HUES48 (cell line): Measurements from ENCODE around the gene DGUOK.
"Not testable (repeated sequence)": the region's sequence is repeated elsewhere in the genome, so short reads cannot be mapped to it uniquely, and the experiment has no call there.

ENCODE experiments used
- H3K27ac ChIP-seq: one replicate; pipeline ENCODE4 v1.7.0; 2013; ENCODE audit warnings: low read depth, low read length, inconsistent platforms
- H3K27me3 ChIP-seq: 2 replicates; pipeline ENCODE4 v1.6.1; 2013; ENCODE audit warnings: mild to moderate bottlenecking, low read length; ENCODE audit not compliant: control insufficient read depth, insufficient read depth
- H3K36me3 ChIP-seq: 2 replicates; pipeline ENCODE4 v1.6.1; 2013; ENCODE audit warnings: low read length; ENCODE audit not compliant: control insufficient read depth, insufficient read depth
- H3K4me1 ChIP-seq: 2 replicates; pipeline ENCODE4 v1.6.1; 2013; ENCODE audit warnings: mild to moderate bottlenecking, low read length; ENCODE audit not compliant: control insufficient read depth, insufficient read depth
- H3K4me3 ChIP-seq: 2 replicates; pipeline ENCODE4 v1.5.1; 2013; ENCODE audit warnings: mild to moderate bottlenecking, low read depth, low read length
- H3K9ac ChIP-seq: 2 replicates; pipeline ENCODE4 v1.6.1; 2013; ENCODE audit warnings: mild to moderate bottlenecking, low read depth, low read length, moderate library complexity
- H3K9me3 ChIP-seq: 2 replicates; pipeline ENCODE4 v1.6.1; 2013; ENCODE audit warnings: low read length; ENCODE audit not compliant: control insufficient read depth, insufficient read depth

The DGUOK gene

GRCh38 chr2:73937899-73938298, 11.2 kb downstream of the DGUOK start:
- Histone ChIP-seq H3K9ac (no peak overlapping the region), H3K9me3 (no peaks in the 10 kb centered on the region), H3K27ac (no peak overlapping the region), H3K27me3 (no peaks in the 10 kb centered on the region), H3K4me1 (no peaks in the 10 kb centered on the region), H3K36me3 (peaks cover 59% of the 10 kb centered on the region), H3K4me3 (no peak overlapping the region)

- no peak overlapping the region for H3K4me3 ChIP-seq
- H3K27me3 ChIP-seq, result no peaks in the 10 kb centered on the region
- peaks cover 63% of the 10 kb centered on the region for H3K36me3 ChIP-seq
- H3K9ac ChIP-seq, result no peak overlapping the region
- H3K9me3 ChIP-seq, result no peaks in the 10 kb centered on the region
- no peaks in the 10 kb centered on the region for H3K4me1 ChIP-seq
- H3K27ac ChIP-seq, result no peak overlapping the region
These were observed 12.2 kb downstream of the DGUOK start for GRCh38 chr2:73938718-73939352.

GRCh38 chr2:73939419-73939818, 12.7 kb downstream of the DGUOK start:
- Histone ChIP-seq H3K4me1 (no peaks in the 10 kb centered on the region), H3K27ac (no peak overlapping the region), H3K9ac (no peak overlapping the region), H3K27me3 (no peaks in the 10 kb centered on the region), H3K4me3 (no peak overlapping the region), H3K36me3 (peaks cover 64% of the 10 kb centered on the region), H3K9me3 (no peaks in the 10 kb centered on the region)

GRCh38 chr2:73940066-73940465, 13.4 kb downstream of the DGUOK start:
- H3K27ac ChIP-seq, H3K27me3 ChIP-seq, H3K4me3 ChIP-seq, H3K9ac ChIP-seq, H3K4me1 ChIP-seq, H3K9me3 ChIP-seq: not testable (repeated sequence)
- H3K36me3 ChIP-seq, result peaks cover 69% of the 10 kb centered on the region

- no peak overlapping the region for H3K4me3 ChIP-seq
- no peaks in the 10 kb centered on the region for H3K9me3 ChIP-seq
- no peaks in the 10 kb centered on the region for H3K4me1 ChIP-seq
- H3K27ac ChIP-seq, result no peak overlapping the region
- H3K36me3 ChIP-seq, result peaks cover 71% of the 10 kb centered on the region
- H3K9ac ChIP-seq, result no peak overlapping the region
- H3K27me3 ChIP-seq, result no peaks in the 10 kb centered on the region
These were observed 16.0 kb downstream of the DGUOK start for GRCh38 chr2:73942664-73943063.

GRCh38 chr2:73944714-73945113, 18.0 kb downstream of the DGUOK start:
- H3K4me3 ChIP-seq, result no peak overlapping the region
- H3K27ac ChIP-seq, result no peak overlapping the region
- H3K9ac ChIP-seq, result no peak overlapping the region
- H3K9me3 ChIP-seq, result no peaks in the 10 kb centered on the region
- H3K4me1 ChIP-seq, result no peaks in the 10 kb centered on the region
- peaks cover 76% of the 10 kb centered on the region for H3K36me3 ChIP-seq
- no peaks in the 10 kb centered on the region for H3K27me3 ChIP-seq

GRCh38 chr2:73946215-73946614, 19.5 kb downstream of the DGUOK start:
- Histone ChIP-seq H3K27me3 (no peaks in the 10 kb centered on the region), H3K9me3 (no peaks in the 10 kb centered on the region), H3K4me1 (no peaks in the 10 kb centered on the region), H3K9ac (no peak overlapping the region), H3K4me3 (no peak overlapping the region), H3K36me3 (peaks cover 80% of the 10 kb centered on the region), H3K27ac (no peak overlapping the region)

GRCh38 chr2:73946666-73947065, 20.0 kb downstream of the DGUOK start:
- Histone ChIP-seq H3K27me3 (no peaks in the 10 kb centered on the region), H3K27ac (no peak overlapping the region), H3K4me3 (no peak overlapping the region), H3K36me3 (peaks cover 80% of the 10 kb centered on the region), H3K4me1 (no peaks in the 10 kb centered on the region), H3K9me3 (no peaks in the 10 kb centered on the region), H3K9ac (no peak overlapping the region)

- Histone ChIP-seq H3K4me3 (no peak overlapping the region), H3K36me3 (peaks cover 87% of the 10 kb centered on the region), H3K27ac (no peak overlapping the region), H3K9me3 (no peaks in the 10 kb centered on the region), H3K9ac (no peak overlapping the region), H3K4me1 (no peaks in the 10 kb centered on the region), H3K27me3 (no peaks in the 10 kb centered on the region)
These were observed 20.8 kb downstream of the DGUOK start for GRCh38 chr2:73947412-73948018.

- Histone ChIP-seq H3K9me3 (no peaks in the 10 kb centered on the region), H3K36me3 (peaks cover 83% of the 10 kb centered on the region), H3K9ac (no peak overlapping the region)
These were observed 23.1 kb downstream of the DGUOK start for GRCh38 chr2:73949802-73950201.

GRCh38 chr2:73952499-73953446, 26.1 kb downstream of the DGUOK start:
- Histone ChIP-seq H3K4me3 (no peak overlapping the region), H3K27ac (no peak overlapping the region), H3K36me3 (peaks cover 82% of the 10 kb centered on the region)

More at GRCh38 chr2:73949802-73950201, 23.1 kb downstream of the DGUOK start:
- Histone ChIP-seq H3K4me3 (no peak overlapping the region), H3K27me3 (no peaks in the 10 kb centered on the region), H3K4me1 (no peaks in the 10 kb centered on the region), H3K27ac (no peak overlapping the region)

More at GRCh38 chr2:73952499-73953446, 26.1 kb downstream of the DGUOK start:
- H3K9ac ChIP-seq, result no peak overlapping the region
- H3K9me3 ChIP-seq, result no peaks in the 10 kb centered on the region
- H3K27me3 ChIP-seq, result no peaks in the 10 kb centered on the region
- H3K4me1 ChIP-seq, result no peaks in the 10 kb centered on the region
